Measurements from ENCODE around the gene STOM.
"Not testable (repeated sequence)": the region's sequence is repeated elsewhere in the genome, so short reads cannot be mapped to it uniquely, and the experiment has no call there.

Gene STOM

GRCh38 chr9:121301881-121302286, 68.2 kb downstream of the STOM start:
- no peak for DNase-seq (ENCODE audit: low read depth in 2 of 2)

GRCh38 chr9:121300283-121301119, 69.5 kb downstream of the STOM start:
- no peak for DNase-seq (ENCODE audit: low read depth in 2 of 2)

- no peak for DNase-seq (ENCODE audit: low read depth in 2 of 2)
These were observed 70.4 kb downstream of the STOM start for GRCh38 chr9:121299467-121300282.

- DNase-seq (ENCODE audit: low read depth in 2 of 2) = no peak
These were observed 71.2 kb downstream of the STOM start for GRCh38 chr9:121298689-121299466.

GRCh38 chr9:121298016-121298538, 72.0 kb downstream of the STOM start:
- DNase-seq (ENCODE audit: low read depth in 2 of 2) = no peak

GRCh38 chr9:121297389-121297788, 72.7 kb downstream of the STOM start:
- no peak for DNase-seq (ENCODE audit: low read depth in 2 of 2)

GRCh38 chr9:121296213-121297127, 73.6 kb downstream of the STOM start:
- no peak for DNase-seq (ENCODE audit: low read depth in 2 of 2)

- DNase-seq (ENCODE audit: low read depth in 2 of 2) = no peak
These were observed 74.3 kb downstream of the STOM start for GRCh38 chr9:121295662-121296191.

GRCh38 chr9:121294866-121295661, 75.0 kb downstream of the STOM start:
- no peak for DNase-seq (ENCODE audit: low read depth in 2 of 2)

- no peak for DNase-seq (ENCODE audit: low read depth in 2 of 2)
These were observed 75.8 kb downstream of the STOM start for GRCh38 chr9:121294151-121294743.

- no peak for DNase-seq (ENCODE audit: low read depth in 2 of 2)
These were observed 77.2 kb downstream of the STOM start for GRCh38 chr9:121292801-121293241.

GRCh38 chr9:121292051-121292450, 78.0 kb downstream of the STOM start:
- no peak for DNase-seq (ENCODE audit: low read depth in 2 of 2)

GRCh38 chr9:121291536-121291935, 78.5 kb downstream of the STOM start:
- DNase-seq (ENCODE audit: low read depth in 2 of 2) = not testable (repeated sequence)

- no peak for DNase-seq (ENCODE audit: low read depth in 2 of 2)
These were observed 80.2 kb downstream of the STOM start for GRCh38 chr9:121289772-121290370.

- DNase-seq (ENCODE audit: low read depth in 2 of 2) = no peak
These were observed 80.9 kb downstream of the STOM start for GRCh38 chr9:121289026-121289771.
